ENCODE data around the gene KCTD13.
"Not testable (repeated sequence)": the region's sequence is repeated elsewhere in the genome, so short reads cannot be mapped to it uniquely, and the experiment has no call there.

KCTD13 gene

GRCh38 chr16:29950806-29951461 is 24.9 kb upstream of the KCTD13 start:
- no peaks in the 10 kb centered on the region for H3K36me3 ChIP-seq (ENCODE audit: control insufficient read depth, insufficient read depth, low read length)
- no peak for DNase-seq (ENCODE audit: extremely low read depth, insufficient read length)
- TF ChIP-seq CTCF (IDR thresholded peaks at IDR 0.05; ENCODE audit: insufficient read depth, low read length, poor library complexity, severe bottlenecking) = no peak
- no peak overlapping the region for H3K4me3 ChIP-seq (replicated peaks; ENCODE audit: low read depth, low read length)
- H3K27me3 ChIP-seq (replicated peaks; ENCODE audit: control insufficient read depth, insufficient read depth, low read length) = no peaks in the 10 kb centered on the region

- no peaks in the 10 kb centered on the region for H3K27me3 ChIP-seq (replicated peaks; ENCODE audit: control insufficient read depth, insufficient read depth, low read length)
- no peak overlapping the region for H3K4me3 ChIP-seq (replicated peaks; ENCODE audit: low read depth, low read length)
- no peaks in the 10 kb centered on the region for H3K36me3 ChIP-seq (ENCODE audit: control insufficient read depth, insufficient read depth, low read length)
- DNase-seq (ENCODE audit: extremely low read depth, insufficient read length) = no peak
- no peak for TF ChIP-seq CTCF (IDR thresholded peaks at IDR 0.05; ENCODE audit: insufficient read depth, low read length, poor library complexity, severe bottlenecking)
These were observed 21.9 kb upstream of the KCTD13 start for GRCh38 chr16:29947897-29948296.

GRCh38 chr16:29943846-29944799 is 18.1 kb upstream of the KCTD13 start:
- TF ChIP-seq CTCF (IDR thresholded peaks at IDR 0.05; ENCODE audit: insufficient read depth, low read length, poor library complexity, severe bottlenecking) = no peak
- Histone ChIP-seq H3K27me3 (replicated peaks; ENCODE audit: control insufficient read depth, insufficient read depth, low read length) (no peaks in the 10 kb centered on the region), H3K4me3 (replicated peaks; ENCODE audit: low read depth, low read length) (no peak overlapping the region), H3K36me3 (ENCODE audit: control insufficient read depth, insufficient read depth, low read length) (no peaks in the 10 kb centered on the region)
- DNase-seq (ENCODE audit: extremely low read depth, insufficient read length) = no peak

GRCh38 chr16:29940656-29941055 is 14.6 kb upstream of the KCTD13 start:
- TF ChIP-seq CTCF (IDR thresholded peaks at IDR 0.05; ENCODE audit: insufficient read depth, low read length, poor library complexity, severe bottlenecking) = no peak
- Histone ChIP-seq H3K4me3 (replicated peaks; ENCODE audit: low read depth, low read length) (no peak overlapping the region), H3K36me3 (ENCODE audit: control insufficient read depth, insufficient read depth, low read length) (no peaks in the 10 kb centered on the region), H3K27me3 (replicated peaks; ENCODE audit: control insufficient read depth, insufficient read depth, low read length) (no peaks in the 10 kb centered on the region)
- DNase-seq (ENCODE audit: extremely low read depth, insufficient read length) = no peak

GRCh38 chr16:29931750-29932149 is 5.7 kb upstream of the KCTD13 start:
- not testable (repeated sequence) for H3K36me3 ChIP-seq (ENCODE audit: control insufficient read depth, insufficient read depth, low read length); H3K27me3 ChIP-seq (replicated peaks; ENCODE audit: control insufficient read depth, insufficient read depth, low read length); H3K4me3 ChIP-seq (replicated peaks; ENCODE audit: low read depth, low read length); DNase-seq (ENCODE audit: extremely low read depth, insufficient read length)

All from GM06990 (cell line).